IPS-11a (cell line): Measurements from ENCODE around the gene PRRX2.

Experiments used
- H3K4me3 ChIP-seq: one replicate; pipeline ENCODE4 v1.5.1; 2013; ENCODE audit warnings: low read depth, low read length, control low read depth

Gene PRRX2

GRCh38 chr9:129676975-129677374 lies 11.5 kb downstream of the PRRX2 start:
- no peak overlapping the region for H3K4me3 ChIP-seq

GRCh38 chr9:129677456-129677855 lies 12.0 kb downstream of the PRRX2 start:
- no peak overlapping the region for H3K4me3 ChIP-seq

GRCh38 chr9:129678844-129679243 lies 13.4 kb downstream of the PRRX2 start:
- H3K4me3 ChIP-seq, result no peak overlapping the region

GRCh38 chr9:129679537-129679936 lies 14.1 kb downstream of the PRRX2 start:
- H3K4me3 ChIP-seq, result no peak overlapping the region

- H3K4me3 ChIP-seq, result no peak overlapping the region
Observed at GRCh38 chr9:129681924-129682323, 16.5 kb downstream of the PRRX2 start.

- H3K4me3 ChIP-seq, result no peak overlapping the region
Observed at GRCh38 chr9:129682381-129682780, 16.9 kb downstream of the PRRX2 start.

GRCh38 chr9:129685220-129685932 lies 19.9 kb downstream of the PRRX2 start:
- H3K4me3 ChIP-seq, result no peak overlapping the region

GRCh38 chr9:129685933-129686259 lies 20.4 kb downstream of the PRRX2 start:
- H3K4me3 ChIP-seq, result no peak overlapping the region

GRCh38 chr9:129686736-129687135 lies 21.3 kb downstream of the PRRX2 start:
- H3K4me3 ChIP-seq, result no peak overlapping the region

GRCh38 chr9:129687391-129687790 lies 21.9 kb downstream of the PRRX2 start:
- no peak overlapping the region for H3K4me3 ChIP-seq

GRCh38 chr9:129688285-129689043 lies 23.0 kb downstream of the PRRX2 start:
- H3K4me3 ChIP-seq, result no peak overlapping the region

GRCh38 chr9:129692534-129692933 lies 27.1 kb downstream of the PRRX2 start:
- no peak overlapping the region for H3K4me3 ChIP-seq

- no peak overlapping the region for H3K4me3 ChIP-seq
Observed at GRCh38 chr9:129693741-129694140, 28.3 kb downstream of the PRRX2 start.

GRCh38 chr9:129694243-129694646 lies 28.8 kb downstream of the PRRX2 start:
- H3K4me3 ChIP-seq, result no peak overlapping the region

- no peak overlapping the region for H3K4me3 ChIP-seq
Observed at GRCh38 chr9:129695870-129696269, 30.4 kb downstream of the PRRX2 start.

- peak overlapping the region; percentile 42 for H3K4me3 ChIP-seq
Observed at GRCh38 chr9:129696944-129697655, 31.7 kb downstream of the PRRX2 start.

GRCh38 chr9:129697656-129698253 lies 32.3 kb downstream of the PRRX2 start:
- H3K4me3 ChIP-seq, result peak overlapping the region; percentile 42

GRCh38 chr9:129698254-129698757 lies 32.9 kb downstream of the PRRX2 start:
- no peak overlapping the region for H3K4me3 ChIP-seq

GRCh38 chr9:129701054-129701453 lies 35.6 kb downstream of the PRRX2 start:
- H3K4me3 ChIP-seq, result no peak overlapping the region

- H3K4me3 ChIP-seq, result no peak overlapping the region
Observed at GRCh38 chr9:129701549-129701948, 36.1 kb downstream of the PRRX2 start.
